Smooth muscle cell of the brain vasculature (primary cell): Measurements from ENCODE around the gene CEP70.
"Not testable (repeated sequence)": the region's sequence is repeated elsewhere in the genome, so short reads cannot be mapped to it uniquely, and the experiment has no call there.

ENCODE experiments used
- DNase-seq: peaks from one replicate; pipeline ENCODE4 v3.0.0-alpha.2; 2012; ENCODE audit warnings: low read depth, low spot score

The CEP70 gene

GRCh38 chr3:138511945-138512344, 82.1 kb downstream of the CEP70 start:
- DNase-seq, result no peak

GRCh38 chr3:138509586-138509985, 84.5 kb downstream of the CEP70 start:
- no peak for DNase-seq

GRCh38 chr3:138507524-138507923, 86.5 kb downstream of the CEP70 start:
- DNase-seq, result no peak

GRCh38 chr3:138498991-138499390, 95.1 kb downstream of the CEP70 start:
- DNase-seq, result no peak

GRCh38 chr3:138497851-138498250, 96.2 kb downstream of the CEP70 start:
- no peak for DNase-seq

GRCh38 chr3:138497021-138497420, 97.0 kb downstream of the CEP70 start:
- no peak for DNase-seq

GRCh38 chr3:138496436-138496835, 97.6 kb downstream of the CEP70 start:
- no peak for DNase-seq

- not testable (repeated sequence) for DNase-seq
These were observed 98.4 kb downstream of the CEP70 start for GRCh38 chr3:138495638-138496037.

- no peak for DNase-seq
These were observed 99.5 kb downstream of the CEP70 start for GRCh38 chr3:138494607-138494929.

- no peak for DNase-seq
These were observed 100.1 kb downstream of the CEP70 start for GRCh38 chr3:138493804-138494606.

- DNase-seq, result no peak
These were observed 100.9 kb downstream of the CEP70 start for GRCh38 chr3:138492980-138493675.

- DNase-seq, result no peak
These were observed 102.1 kb downstream of the CEP70 start for GRCh38 chr3:138491971-138492370.

- DNase-seq, result not testable (repeated sequence)
These were observed 107.5 kb downstream of the CEP70 start for GRCh38 chr3:138486580-138486979.

- not testable (repeated sequence) for DNase-seq
These were observed 109.4 kb downstream of the CEP70 start for GRCh38 chr3:138484672-138485071.

GRCh38 chr3:138479438-138479863, 114.6 kb downstream of the CEP70 start:
- DNase-seq, result no peak

- no peak for DNase-seq
These were observed 116.3 kb downstream of the CEP70 start for GRCh38 chr3:138477801-138478200.

GRCh38 chr3:138477120-138477519, 116.9 kb downstream of the CEP70 start:
- DNase-seq, result no peak

- DNase-seq, result no peak
These were observed 117.5 kb downstream of the CEP70 start for GRCh38 chr3:138476526-138476925.

GRCh38 chr3:138474163-138474562, 119.9 kb downstream of the CEP70 start:
- no peak for DNase-seq

GRCh38 chr3:138473391-138473790, 120.7 kb downstream of the CEP70 start:
- no peak for DNase-seq

- no peak for DNase-seq
These were observed 121.8 kb downstream of the CEP70 start for GRCh38 chr3:138472141-138472825.

GRCh38 chr3:138471481-138471880, 122.6 kb downstream of the CEP70 start:
- no peak for DNase-seq

- DNase-seq, result no peak
These were observed 123.4 kb downstream of the CEP70 start for GRCh38 chr3:138470687-138471086.
